GF-D8 (cell line): ENCODE results near the gene ADORA1.

ENCODE experiments used
- DNase-seq: peaks from one replicate; lab custom pipeline; 2025; lab: John Stamatoyannopoulos, UW

The ADORA1 gene

GRCh38 chr1:203127666-203128430 lies at the start of gene ADORA1:
TSS of gene ADORA1 (plus strand) at chr1:203127726. CDS start at chr1:203128842, 1,116 bp downstream.
- DNase-seq = no peak

GRCh38 chr1:203077956-203078355 lies 49.6 kb upstream of the ADORA1 start:
- DNase-seq = no peak

GRCh38 chr1:203078478-203078877 lies 49.0 kb upstream of the ADORA1 start:
- DNase-seq = no peak

GRCh38 chr1:203080456-203080855 lies 47.1 kb upstream of the ADORA1 start:
- DNase-seq = no peak

GRCh38 chr1:203081465-203082230 lies 45.9 kb upstream of the ADORA1 start:
- no peak for DNase-seq

GRCh38 chr1:203082231-203082505 lies 45.4 kb upstream of the ADORA1 start:
- no peak for DNase-seq

- DNase-seq = no peak
These were observed 44.7 kb upstream of the ADORA1 start for GRCh38 chr1:203082571-203083462.

- DNase-seq = no peak
These were observed 44.0 kb upstream of the ADORA1 start for GRCh38 chr1:203083463-203083921.

GRCh38 chr1:203084588-203085527 lies 42.7 kb upstream of the ADORA1 start:
- DNase-seq = no peak

GRCh38 chr1:203085528-203086406 lies 41.8 kb upstream of the ADORA1 start, which contains the start of gene MYOG:
TSS of gene MYOG (minus strand) at chr1:203086012. CDS start at chr1:203085961, 51 bp downstream.
- no peak for DNase-seq

- no peak for DNase-seq
These were observed 40.3 kb upstream of the ADORA1 start for GRCh38 chr1:203086992-203087763.

GRCh38 chr1:203088441-203088840 lies 39.1 kb upstream of the ADORA1 start:
- no peak for DNase-seq

- no peak for DNase-seq
These were observed 38.4 kb upstream of the ADORA1 start for GRCh38 chr1:203089001-203089650.

GRCh38 chr1:203089651-203090045 lies 37.9 kb upstream of the ADORA1 start:
- DNase-seq = no peak

- DNase-seq = no peak
These were observed 36.9 kb upstream of the ADORA1 start for GRCh38 chr1:203090421-203091198.

- DNase-seq = no peak
These were observed 36.4 kb upstream of the ADORA1 start for GRCh38 chr1:203091199-203091477.

GRCh38 chr1:203091761-203092330 lies 35.7 kb upstream of the ADORA1 start:
- DNase-seq = no peak
